B cell (primary cell): ENCODE results near the gene DDAH2. TPM values are rescaled to one million over a fixed set of nuclear protein-coding genes. Genes with fewer than 3 reads are reported as not detected.

ENCODE experiments used
- ATAC-seq: fragments of 200-7000 bp; cut with Tn5 transposase; one replicate; pipeline ENCODE4 v1.10.0; 2021; ENCODE audit warnings: low read depth, mild to moderate bottlenecking, moderate number of reproducible peaks, moderate library complexity
- CTCF ChIA-PET: fragments of 350-600 bp; sonication (Branson Sonifier 250); formaldehyde crosslinking; loops from one replicate; lab custom pipeline; 2021; ENCODE audit warnings: antibody characterized with exemption, inconsistent platforms; lab: Charles Lee
- POLR2A ChIA-PET: fragments of 350-600 bp; sonication (Branson Sonifier 250); formaldehyde crosslinking; loops from one replicate; lab custom pipeline; 2021; ENCODE audit warnings: antibody characterized with exemption; lab: Charles Lee
- DNase-seq: peaks from one replicate; pipeline ENCODE4 v3.0.0; 2013
- H2AFZ ChIP-seq: 2 replicates; pipeline ENCODE4 v1.6.1; 2012; ENCODE audit warnings: mild to moderate bottlenecking, low read depth, low read length; ENCODE audit not compliant: insufficient read depth, poor library complexity, severe bottlenecking
- H3K27ac ChIP-seq, 2 donors: 1 replicate in 1 of 2; 2 replicates in 1 of 2; pipeline ENCODE4 v1.5.1; 2012 to 2013; ENCODE audit warnings: low read length in 2 of 2, mild to moderate bottlenecking in 2 of 2, moderate library complexity in 1 of 2
- H3K27me3 ChIP-seq, 4 experiments: fragments of 200-600 bp in 1 of 4; sonication (generic) in 1 of 4; replicated peaks in 1 of 4; 1 replicate in 2 of 4; 2 replicates in 2 of 4; pipeline versions ENCODE4 v1.6.1 to v1.7.0; 2013 to 2016; ENCODE audit warnings: low read length in 3 of 4, mild to moderate bottlenecking in 2 of 4, mixed read lengths in 1 of 4, moderate library complexity in 1 of 4; ENCODE audit not compliant: insufficient read depth in 4 of 4, control insufficient read depth in 3 of 4; ENCODE audit errors: control extremely low read depth in 1 of 4
- H3K36me3 ChIP-seq, 2 experiments: replicated peaks in 1 of 2; 1 replicate in 1 of 2; 2 replicates in 1 of 2; pipeline versions ENCODE4 v1.6.1 to v1.7.1; 2013; ENCODE audit warnings: low read length in 1 of 2; ENCODE audit not compliant: insufficient read depth in 2 of 2, control insufficient read depth in 1 of 2; ENCODE audit errors: control extremely low read depth in 1 of 2, extremely low read depth in 1 of 2
- H3K4me1 ChIP-seq, 2 donors: fragments of 200-600 bp in 1 of 2; sonication (generic) in 1 of 2; 1 replicate in 1 of 2; 2 replicates in 1 of 2; pipeline versions ENCODE4 v1.5.1 to v1.6.1; 2013 to 2017; ENCODE audit warnings: low read length in 2 of 2; ENCODE audit not compliant: control insufficient read depth in 2 of 2, insufficient read depth in 2 of 2
- H3K4me2 ChIP-seq: replicated peaks from 2 replicates; pipeline ENCODE3; 2012; ENCODE audit warnings: mild to moderate bottlenecking, low read depth, low read length; ENCODE audit not compliant: poor library complexity, severe bottlenecking
- H3K4me3 ChIP-seq, 5 experiments: fragments of 200-600 bp in 1 of 5; sonication (generic) in 1 of 5; 1 replicate in 3 of 5; 2 replicates in 2 of 5; pipeline versions ENCODE4 v1.5.1 to v1.7.0; 2011 to 2016; ENCODE audit warnings: low read length in 4 of 5, mild to moderate bottlenecking in 4 of 5, low read depth in 2 of 5, control low read depth in 1 of 5, moderate library complexity in 1 of 5; ENCODE audit not compliant: insufficient read depth in 1 of 5; ENCODE audit errors: control extremely low read depth in 1 of 5, extremely low read depth in 1 of 5
- H3K79me2 ChIP-seq: fragments of 200-600 bp; sonication (generic); one replicate; pipeline ENCODE4 v1.6.0; 2016; ENCODE audit warnings: low read length; ENCODE audit not compliant: control insufficient read depth, insufficient read depth
- H3K9ac ChIP-seq: fragments of 200-600 bp; sonication (generic); 2 replicates; pipeline ENCODE4 v1.6.1; 2017; ENCODE audit warnings: mild to moderate bottlenecking, low read length, moderate library complexity
- H3K9me3 ChIP-seq, 3 donors: one replicate each; pipeline versions ENCODE4 v1.6.1 to v1.7.1; 2013; ENCODE audit warnings: low read length in 2 of 3; ENCODE audit not compliant: control insufficient read depth in 2 of 3, insufficient read depth in 1 of 3; ENCODE audit errors: control extremely low read depth in 1 of 3
- H4K20me1 ChIP-seq: 2 replicates; pipeline ENCODE4 v1.6.0; 2012; ENCODE audit warnings: mild to moderate bottlenecking, low read length; ENCODE audit not compliant: insufficient read depth, control insufficient read depth, poor library complexity, severe bottlenecking
- H3K27ac Mint-ChIP-seq: one replicate; pipeline ENCODE4 v1.8.0; 2021; ENCODE audit warnings: mixed read lengths
- H3K27me3 Mint-ChIP-seq: one replicate; pipeline ENCODE4 v1.8.0; 2021; ENCODE audit warnings: mixed read lengths
- H3K4me1 Mint-ChIP-seq: one replicate; pipeline ENCODE4 v1.8.0; 2021; ENCODE audit warnings: mixed read lengths
- H3K4me3 Mint-ChIP-seq: one replicate; pipeline ENCODE4 v1.8.0; 2021; ENCODE audit warnings: mixed read lengths
- H3K9me3 Mint-ChIP-seq: one replicate; pipeline ENCODE4 v1.8.0; 2022; ENCODE audit warnings: mixed read lengths; ENCODE audit not compliant: insufficient read depth
- EZH2 ChIP-seq: IDR thresholded peaks from 2 replicates; pipeline ENCODE4 v1.6.1; 2012; ENCODE audit warnings: borderline replicate concordance, low read depth, mild to moderate bottlenecking, moderate library complexity, low read length; ENCODE audit not compliant: insufficient read depth, poor library complexity, severe bottlenecking
- WGBS: methylation state at CpG from one replicate; pipeline ENCODE4 v1.1.5; 2013; ENCODE audit warnings: missing lambda C conversion rate; ENCODE audit not compliant: insufficient coverage; 5-methylcytosine and 5-hydroxymethylcytosine counted together
- intact Hi-C: fragments of 100-400 bp; cut with micrococcal nuclease; formaldehyde crosslinking; loops from one replicate; pipeline ENCODE4 v1.10.0; 2022
- polyA plus RNA-seq: library from polyadenylated mRNA; depleted of rRNA; stranded (reverse); fragments of >200 nt; gene quantifications from 2 replicates; pipeline ENCODE4 v1.2.3, GENCODE V29; 2012
- total RNA-seq, 2 donors: library from RNA; stranded (reverse); fragments of 120-200 nt in 1 of 2; gene quantifications; 1 replicate in 1 of 2; 2 replicates in 1 of 2; pipeline versions ENCODE4 v1.2.3 to v1.2.4, GENCODE V29; 2013 to 2022
- TF ChIP-seq, protein P1 (sequence below): fragments of 200-600 bp; IDR thresholded peaks from one replicate; pipeline ENCODE4 v1.8.0; 2022; ENCODE audit warnings: antibody characterized with exemption, mild to moderate bottlenecking

Gene DDAH2
- total and polyA plus RNA-seq, 2 donors (not counting 1 experiment from before 2014, with no cell fraction given) = 59.2 to 87.2 TPM

DNA sequence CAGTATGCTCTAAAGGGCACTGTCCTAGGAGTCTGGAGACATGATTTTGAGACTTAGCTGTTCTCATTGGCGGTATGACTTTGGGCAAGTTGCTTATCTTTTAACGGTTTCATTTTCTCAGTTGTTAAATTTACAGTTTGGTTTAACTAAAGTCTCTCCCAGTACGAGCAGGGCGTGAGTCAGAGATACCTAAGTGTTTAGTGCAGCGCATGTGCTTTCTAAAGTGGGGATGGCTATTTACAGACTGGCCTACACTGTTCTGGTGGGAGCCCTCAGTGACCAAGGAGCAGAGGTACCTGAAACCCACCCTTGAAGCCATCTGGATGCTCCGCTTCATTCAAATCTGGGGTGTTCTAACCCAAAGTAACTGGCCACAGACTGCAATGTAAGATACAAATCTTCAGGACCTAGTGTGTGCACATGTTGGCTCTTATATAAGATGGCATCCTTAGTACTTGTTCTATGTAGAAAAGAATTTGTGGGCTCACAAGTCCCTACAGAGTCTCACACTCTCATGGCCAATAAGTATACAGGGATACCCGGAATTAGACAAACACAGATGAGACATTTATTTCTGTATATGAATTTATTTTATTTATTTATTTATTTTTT lies 21.4 kb upstream of the DDAH2 start:
- POLR2A ChIA-PET = no interaction called here

More for the DNA sequence above, 21.4 kb upstream of the DDAH2 start:
- Mint-ChIP-seq H3K4me1 (no peaks in the 10 kb centered on the region), H3K27me3 (no peaks in the 10 kb centered on the region), H3K9me3 (no peaks in the 10 kb centered on the region), H3K27ac (no peak overlapping the region), H3K4me3 (no peak overlapping the region)
- H3K9ac ChIP-seq = no peak overlapping the region
- no peaks in the 10 kb centered on the region for H3K27me3 ChIP-seq
- CTCF ChIA-PET = interaction anchor here (1.0 to 2.0 kb wide), 2 partner anchors 21 to 80 kb away, joined by 3 to 4 read pairs; partner anchors contain the start of gene DDAH2
- 100% methylated on average over 5 of the region's 7 CpGs for WGBS
- H2AFZ ChIP-seq = no peak overlapping the region
- DNase-seq = no peak
- H3K27ac ChIP-seq = no peak overlapping the region
- H4K20me1 ChIP-seq = no peaks in the 10 kb centered on the region
- no peaks in the 10 kb centered on the region for H3K4me1 ChIP-seq
- no peak overlapping the region for H3K4me3 ChIP-seq
- TF ChIP-seq EZH2 = no peak
- TF ChIP-seq, protein P1, sequence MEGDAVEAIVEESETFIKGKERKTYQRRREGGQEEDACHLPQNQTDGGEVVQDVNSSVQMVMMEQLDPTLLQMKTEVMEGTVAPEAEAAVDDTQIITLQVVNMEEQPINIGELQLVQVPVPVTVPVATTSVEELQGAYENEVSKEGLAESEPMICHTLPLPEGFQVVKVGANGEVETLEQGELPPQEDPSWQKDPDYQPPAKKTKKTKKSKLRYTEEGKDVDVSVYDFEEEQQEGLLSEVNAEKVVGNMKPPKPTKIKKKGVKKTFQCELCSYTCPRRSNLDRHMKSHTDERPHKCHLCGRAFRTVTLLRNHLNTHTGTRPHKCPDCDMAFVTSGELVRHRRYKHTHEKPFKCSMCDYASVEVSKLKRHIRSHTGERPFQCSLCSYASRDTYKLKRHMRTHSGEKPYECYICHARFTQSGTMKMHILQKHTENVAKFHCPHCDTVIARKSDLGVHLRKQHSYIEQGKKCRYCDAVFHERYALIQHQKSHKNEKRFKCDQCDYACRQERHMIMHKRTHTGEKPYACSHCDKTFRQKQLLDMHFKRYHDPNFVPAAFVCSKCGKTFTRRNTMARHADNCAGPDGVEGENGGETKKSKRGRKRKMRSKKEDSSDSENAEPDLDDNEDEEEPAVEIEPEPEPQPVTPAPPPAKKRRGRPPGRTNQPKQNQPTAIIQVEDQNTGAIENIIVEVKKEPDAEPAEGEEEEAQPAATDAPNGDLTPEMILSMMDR = no peak
- intact Hi-C loops = no loop called here
- peaks cover 0 to 4% of the 10 kb centered on the region in 2 experiments for H3K36me3 ChIP-seq
- H3K4me2 ChIP-seq = no peak overlapping the region
- H3K9me3 ChIP-seq = no peaks in the 10 kb centered on the region
- ATAC-seq = no peak
- no peaks in the 10 kb centered on the region for H3K79me2 ChIP-seq
